ENCODE measurements around the gene RGL1.
"Not testable (repeated sequence)": the region's sequence is repeated elsewhere in the genome, so short reads cannot be mapped to it uniquely, and the experiment has no call there.

Gene RGL1

GRCh38 chr1:183804916-183805841 is at the start of gene RGL1:
RGL1 (plus strand) TSS chr1:183805120; CDS start chr1:183805298, 178 bp downstream.
- no peak for DNase-seq (ENCODE audit: low read depth, low spot score)

GRCh38 chr1:183756326-183756725 is 48.6 kb upstream of the RGL1 start:
- no peak for DNase-seq (ENCODE audit: low read depth, low spot score)

- DNase-seq (ENCODE audit: low read depth, low spot score): no peak
Observed at GRCh38 chr1:183757061-183757460, 47.9 kb upstream of the RGL1 start.

GRCh38 chr1:183758913-183759312 is 46.0 kb upstream of the RGL1 start:
- no peak for DNase-seq (ENCODE audit: low read depth, low spot score)

- no peak for DNase-seq (ENCODE audit: low read depth, low spot score)
Observed at GRCh38 chr1:183760661-183761060, 44.3 kb upstream of the RGL1 start.

- no peak for DNase-seq (ENCODE audit: low read depth, low spot score)
Observed at GRCh38 chr1:183761871-183762270, 43.0 kb upstream of the RGL1 start.

- DNase-seq (ENCODE audit: low read depth, low spot score): not testable (repeated sequence)
Observed at GRCh38 chr1:183762856-183763255, 42.1 kb upstream of the RGL1 start.

GRCh38 chr1:183764981-183765380 is 39.9 kb upstream of the RGL1 start:
- no peak for DNase-seq (ENCODE audit: low read depth, low spot score)

GRCh38 chr1:183769956-183770815 is 34.7 kb upstream of the RGL1 start:
- no peak for DNase-seq (ENCODE audit: low read depth, low spot score)

GRCh38 chr1:183770816-183771128 is 34.1 kb upstream of the RGL1 start:
- DNase-seq (ENCODE audit: low read depth, low spot score): no peak

GRCh38 chr1:183773482-183774274 is 31.2 kb upstream of the RGL1 start:
- DNase-seq (ENCODE audit: low read depth, low spot score): no peak

- no peak for DNase-seq (ENCODE audit: low read depth, low spot score)
Observed at GRCh38 chr1:183774938-183775337, 30.0 kb upstream of the RGL1 start.

GRCh38 chr1:183776731-183777130 is 28.2 kb upstream of the RGL1 start:
- DNase-seq (ENCODE audit: low read depth, low spot score): no peak

- DNase-seq (ENCODE audit: low read depth, low spot score): no peak
Observed at GRCh38 chr1:183777328-183777727, 27.6 kb upstream of the RGL1 start.

GRCh38 chr1:183778045-183778444 is 26.9 kb upstream of the RGL1 start:
- no peak for DNase-seq (ENCODE audit: low read depth, low spot score)

- no peak for DNase-seq (ENCODE audit: low read depth, low spot score)
Observed at GRCh38 chr1:183778568-183779433, 26.1 kb upstream of the RGL1 start.

- no peak for DNase-seq (ENCODE audit: low read depth, low spot score)
Observed at GRCh38 chr1:183780159-183780558, 24.8 kb upstream of the RGL1 start.

- no peak for DNase-seq (ENCODE audit: low read depth, low spot score)
Observed at GRCh38 chr1:183780757-183781156, 24.2 kb upstream of the RGL1 start.

GRCh38 chr1:183783342-183783741 is 21.6 kb upstream of the RGL1 start:
- DNase-seq (ENCODE audit: low read depth, low spot score): no peak

- no peak for DNase-seq (ENCODE audit: low read depth, low spot score)
Observed at GRCh38 chr1:183783767-183784637, 20.9 kb upstream of the RGL1 start.

All from iPS DF 19.7 (cell line).